Measurements from ENCODE around the gene CD80.

GRCh38 chr3:119598410-119599098, 39.1 kb upstream of the CD80 start:
- TF ChIP-seq CTCF (conservative IDR thresholded peaks at IDR 0.05; ENCODE audit: low read depth, low read length) (no peak), EZH2 (IDR thresholded peaks at IDR 0.05; ENCODE audit: borderline replicate concordance, low read depth, low read length, poor library complexity, severe bottlenecking) (no peak)
